ENCODE data around the gene SLC7A11.

SLC7A11 gene

DNA sequence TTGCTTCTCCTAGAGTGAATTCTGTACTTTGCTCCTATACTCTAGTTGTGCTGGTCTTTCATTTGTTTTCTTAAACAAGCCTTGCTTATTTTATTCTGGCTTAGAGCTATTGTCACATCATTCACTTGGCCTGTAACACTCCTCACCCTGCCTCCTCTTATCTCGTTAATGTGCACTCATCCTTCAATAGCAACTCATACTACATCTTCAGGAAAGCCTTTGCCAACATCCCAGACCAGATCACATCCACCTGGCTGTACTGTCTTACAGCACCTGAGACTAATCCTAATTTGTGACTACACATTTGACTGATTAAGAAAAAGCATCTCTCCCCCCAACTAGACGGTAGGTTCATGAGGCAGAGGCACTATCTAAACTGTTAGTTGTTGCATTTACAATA, 80.8 kb downstream of the SLC7A11 start:
- DNase-seq = peak; percentile 24

DNA sequence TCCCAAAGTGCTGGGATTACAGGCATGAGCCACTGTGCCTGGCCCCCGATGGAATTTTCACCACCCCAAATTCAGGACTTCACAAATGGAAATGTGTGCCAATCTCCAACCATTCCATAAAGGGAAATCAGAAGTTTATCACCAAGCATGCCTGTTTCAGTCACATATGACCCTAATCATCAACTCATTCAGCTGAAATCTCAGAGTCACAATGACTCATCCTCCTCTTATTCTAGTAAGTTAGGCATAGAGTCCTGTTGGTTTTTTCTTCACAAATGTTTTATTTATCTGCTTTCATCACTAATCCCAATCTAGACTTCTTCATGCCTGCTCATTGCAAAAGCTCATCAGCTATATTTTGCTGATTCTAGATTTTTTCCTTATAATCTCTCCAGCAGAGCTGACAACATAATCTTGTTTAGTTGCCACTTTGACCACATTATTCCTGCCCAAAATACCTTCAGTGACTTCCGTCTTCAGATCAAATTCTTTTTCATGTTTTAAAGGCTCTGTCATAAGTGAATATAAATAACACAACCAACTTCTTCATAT, 83.3 kb downstream of the SLC7A11 start:
- no peak for DNase-seq

DNA sequence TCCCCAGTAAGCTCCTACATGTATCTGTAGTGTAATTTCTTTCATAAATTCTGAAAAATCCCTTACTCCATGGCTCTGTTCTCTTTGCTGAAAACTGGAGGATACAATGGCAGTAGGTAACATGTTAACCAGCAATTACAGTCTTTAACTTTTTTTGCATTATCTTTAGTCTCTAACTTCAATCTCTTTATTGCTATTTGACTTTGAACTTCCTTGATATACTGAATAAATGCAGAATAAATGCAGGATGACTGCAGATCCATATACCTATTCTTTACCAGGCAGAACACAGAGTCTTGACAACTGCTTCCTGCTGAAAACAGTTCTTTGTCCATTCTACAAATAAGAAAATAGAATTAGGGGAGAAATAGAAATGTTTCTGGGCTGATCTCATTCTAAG, 101.3 kb downstream of the SLC7A11 start:
- DNase-seq = no peak

DNA sequence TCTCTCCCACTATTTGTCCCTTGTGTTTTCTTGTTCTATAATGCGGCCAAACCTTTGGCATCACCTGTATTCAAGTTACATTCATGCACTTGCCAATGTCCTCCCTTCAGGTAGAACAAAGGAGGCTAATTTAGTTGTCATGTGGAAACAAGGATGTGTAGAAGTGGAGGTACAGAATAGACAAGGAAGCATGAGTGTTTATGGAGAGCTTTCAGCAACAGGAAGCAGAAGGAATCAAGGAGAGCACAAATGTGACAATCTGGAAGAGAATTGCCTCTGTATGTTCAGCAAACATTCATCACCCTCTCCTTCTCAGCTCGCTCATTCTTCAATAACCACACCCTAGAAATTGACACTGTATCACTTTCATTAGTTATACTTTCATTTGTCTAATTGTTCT, 103.4 kb downstream of the SLC7A11 start:
- DNase-seq = peak; percentile 39

DNA sequence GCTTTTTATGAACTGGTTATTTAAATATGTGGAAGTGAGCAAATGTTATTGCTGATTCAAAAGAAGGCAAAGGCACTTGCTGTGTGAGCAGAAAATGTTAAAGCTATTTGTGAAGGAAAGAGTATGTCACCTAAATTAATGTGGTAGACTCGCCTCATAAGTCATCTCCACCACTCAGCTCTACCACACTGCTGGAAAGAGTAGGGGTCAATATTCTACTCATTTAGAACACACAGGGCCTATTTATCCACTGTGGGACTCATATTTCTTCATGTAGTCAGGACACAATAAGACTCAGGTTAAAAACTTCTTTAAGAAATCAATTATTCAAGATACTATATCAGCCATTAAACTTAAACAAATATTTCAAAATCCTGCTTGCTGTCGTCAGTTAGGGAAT, 106.5 kb downstream of the SLC7A11 start:
- no peak for DNase-seq

DNA sequence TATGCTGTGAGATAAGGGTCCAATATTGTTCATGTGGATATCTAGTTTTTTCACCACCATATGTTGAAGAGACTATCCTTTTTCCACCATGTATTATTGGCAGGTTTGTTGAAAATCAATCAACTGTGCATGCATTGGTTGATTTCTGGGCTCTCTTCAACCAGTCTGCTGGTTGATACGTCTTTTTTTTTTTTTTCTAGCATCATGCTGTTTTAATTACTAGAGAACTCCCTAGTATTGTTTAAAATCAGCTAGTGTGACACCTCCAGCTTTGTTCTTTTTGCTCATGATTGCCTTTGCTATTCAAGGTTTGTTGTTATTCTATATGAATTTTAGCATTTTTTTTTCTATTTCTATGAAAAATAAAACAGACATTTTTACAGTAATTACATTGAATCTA, 123.9 kb downstream of the SLC7A11 start:
- peak; percentile 45 for DNase-seq

DNA sequence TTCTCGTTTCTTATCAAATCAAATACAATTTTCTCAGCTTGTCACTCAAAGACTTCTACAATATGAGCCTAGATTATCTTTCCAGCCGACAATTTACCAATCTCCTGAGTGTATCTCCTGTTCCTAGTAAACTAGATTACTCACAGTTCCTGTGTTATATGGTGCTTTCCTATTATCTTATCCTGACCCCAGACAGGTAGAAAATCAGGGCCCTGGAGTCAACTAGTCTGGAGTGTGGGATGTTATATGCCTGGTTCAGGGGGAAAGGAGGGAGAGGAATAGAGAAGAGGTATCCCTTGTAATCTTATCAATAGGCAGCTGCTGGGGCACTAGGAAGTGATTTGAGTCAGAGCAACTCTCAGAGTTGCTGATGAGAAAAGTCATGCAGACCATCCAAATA, 127.1 kb downstream of the SLC7A11 start:
- DNase-seq = no peak

DNA sequence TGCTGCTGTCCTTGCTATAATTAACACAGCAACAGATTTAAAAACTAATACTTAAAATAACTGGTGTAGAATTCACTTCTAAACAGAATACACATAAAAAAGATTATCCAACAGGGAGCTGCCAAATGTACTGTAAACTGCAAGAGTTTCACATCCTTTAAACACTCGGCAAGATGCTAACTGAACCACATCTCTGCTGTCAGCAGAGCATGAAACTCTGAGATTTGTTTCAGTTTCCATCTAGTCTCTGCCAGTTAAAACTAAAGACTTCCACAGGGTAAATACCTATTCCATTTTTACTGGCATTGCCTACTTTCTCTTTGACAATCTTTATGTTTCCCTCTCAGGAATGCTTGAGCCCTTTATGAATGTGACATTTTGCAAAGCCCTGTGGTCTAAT, 127.7 kb downstream of the SLC7A11 start:
- DNase-seq = no peak
